Fibroblast of gingiva (primary cell): ENCODE data around the gene EDC3.
"Not testable (repeated sequence)": the region's sequence is repeated elsewhere in the genome, so short reads cannot be mapped to it uniquely, and the experiment has no call there.

Source experiments
- DNase-seq: peaks from one replicate; pipeline ENCODE4 v3.0.0-alpha.2; 2011; ENCODE audit warnings: low read depth

EDC3 gene

GRCh38 chr15:74611834-74612233 is 84.0 kb downstream of the EDC3 start:
- DNase-seq: no peak

- no peak for DNase-seq
Measured at GRCh38 chr15:74611341-74611740, 84.5 kb downstream of the EDC3 start.

GRCh38 chr15:74610302-74610951 is 85.4 kb downstream of the EDC3 start:
- no peak for DNase-seq

GRCh38 chr15:74609938-74610301 is 85.9 kb downstream of the EDC3 start:
- no peak for DNase-seq

GRCh38 chr15:74608786-74609185 is 87.0 kb downstream of the EDC3 start:
- DNase-seq: no peak

- no peak for DNase-seq
Measured at GRCh38 chr15:74605795-74606150, 90.1 kb downstream of the EDC3 start.

GRCh38 chr15:74604983-74605794 is 90.6 kb downstream of the EDC3 start:
- no peak for DNase-seq

- no peak for DNase-seq
Measured at GRCh38 chr15:74603789-74604705, 91.8 kb downstream of the EDC3 start.

- DNase-seq: no peak
Measured at GRCh38 chr15:74603026-74603788, 92.6 kb downstream of the EDC3 start.

- no peak for DNase-seq
Measured at GRCh38 chr15:74599156-74599555, 96.7 kb downstream of the EDC3 start.

GRCh38 chr15:74598126-74598842 is 97.5 kb downstream of the EDC3 start:
- peak; percentile 81 for DNase-seq

GRCh38 chr15:74597146-74597705 is 98.6 kb downstream of the EDC3 start:
- DNase-seq: not testable (repeated sequence)

GRCh38 chr15:74596736-74597135 is 99.1 kb downstream of the EDC3 start:
- not testable (repeated sequence) for DNase-seq

- no peak for DNase-seq
Measured at GRCh38 chr15:74595271-74595670, 100.6 kb downstream of the EDC3 start.

GRCh38 chr15:74594455-74594854 is 101.4 kb downstream of the EDC3 start:
- DNase-seq: no peak

GRCh38 chr15:74593122-74593521 is 102.7 kb downstream of the EDC3 start:
- DNase-seq: no peak

GRCh38 chr15:74592222-74592621 is 103.6 kb downstream of the EDC3 start:
- DNase-seq: no peak

- no peak for DNase-seq
Measured at GRCh38 chr15:74589826-74590225, 106.0 kb downstream of the EDC3 start.

GRCh38 chr15:74585857-74586256 is 110.0 kb downstream of the EDC3 start:
- no peak for DNase-seq

GRCh38 chr15:74585191-74585590 is 110.6 kb downstream of the EDC3 start:
- DNase-seq: no peak

- DNase-seq: no peak
Measured at GRCh38 chr15:74584779-74585178, 111.0 kb downstream of the EDC3 start.
